ENCODE measurements around the gene GPRC5B.

The GPRC5B gene

GRCh38 chr16:19871721-19872120 lies 12.9 kb downstream of the GPRC5B start:
- DNase-seq: no peak

- no peak for DNase-seq
Measured at GRCh38 chr16:19868421-19868820, 16.2 kb downstream of the GPRC5B start.

- DNase-seq: no peak
Measured at GRCh38 chr16:19864566-19864965, 20.1 kb downstream of the GPRC5B start.

- no peak for DNase-seq
Measured at GRCh38 chr16:19863990-19864389, 20.7 kb downstream of the GPRC5B start.

- no peak for DNase-seq
Measured at GRCh38 chr16:19861811-19862327, 22.8 kb downstream of the GPRC5B start.

- no peak for DNase-seq
Measured at GRCh38 chr16:19861133-19861532, 23.5 kb downstream of the GPRC5B start.

GRCh38 chr16:19860166-19861041 lies 24.2 kb downstream of the GPRC5B start:
- no peak for DNase-seq

- no peak for DNase-seq
Measured at GRCh38 chr16:19859603-19860002, 25.0 kb downstream of the GPRC5B start.

GRCh38 chr16:19859166-19859565 lies 25.5 kb downstream of the GPRC5B start:
- no peak for DNase-seq

- no peak for DNase-seq
Measured at GRCh38 chr16:19858340-19859018, 26.2 kb downstream of the GPRC5B start.

GRCh38 chr16:19857593-19858339 lies 26.9 kb downstream of the GPRC5B start:
- DNase-seq: no peak

- DNase-seq: no peak
Measured at GRCh38 chr16:19856120-19856519, 28.5 kb downstream of the GPRC5B start.

GRCh38 chr16:19854543-19854876 lies 30.1 kb downstream of the GPRC5B start:
- no peak for DNase-seq

- DNase-seq: no peak
Measured at GRCh38 chr16:19853742-19854542, 30.7 kb downstream of the GPRC5B start.

GRCh38 chr16:19853132-19853741 lies 31.4 kb downstream of the GPRC5B start:
- DNase-seq: no peak

GRCh38 chr16:19851476-19851875 lies 33.2 kb downstream of the GPRC5B start:
- DNase-seq: no peak

- DNase-seq: no peak
Measured at GRCh38 chr16:19850131-19850817, 34.4 kb downstream of the GPRC5B start.

GRCh38 chr16:19848756-19849155 lies 35.9 kb downstream of the GPRC5B start:
- DNase-seq: no peak

- no peak for DNase-seq
Measured at GRCh38 chr16:19846436-19846835, 38.2 kb downstream of the GPRC5B start.

- DNase-seq: no peak
Measured at GRCh38 chr16:19844945-19845641, 39.6 kb downstream of the GPRC5B start.

- no peak for DNase-seq
Measured at GRCh38 chr16:19843371-19843770, 41.3 kb downstream of the GPRC5B start.
